HG02885 (cell line): ENCODE data around the gene DDX28.

Experiments
- ATAC-seq: cut with Tn5 transposase; IDR thresholded peaks from one replicate; pipeline ENCODE4 v1.9.1; 2021; ENCODE audit warnings: mild to moderate bottlenecking; ENCODE audit not compliant: unreplicated experiment, poor library complexity

DDX28 gene

GRCh38 chr16:68022728-68023537 is at the start of gene DDX28, which contains the start of gene DUS2:
TSS of gene DDX28 (minus strand) at chr16:68023232. CDS start at chr16:68023202, 30 bp downstream.
TSS of gene DUS2 (plus strand) at chr16:68023284. CDS start at chr16:68038024, 14,740 bp downstream.
- peak; percentile 85 for ATAC-seq

DNA sequence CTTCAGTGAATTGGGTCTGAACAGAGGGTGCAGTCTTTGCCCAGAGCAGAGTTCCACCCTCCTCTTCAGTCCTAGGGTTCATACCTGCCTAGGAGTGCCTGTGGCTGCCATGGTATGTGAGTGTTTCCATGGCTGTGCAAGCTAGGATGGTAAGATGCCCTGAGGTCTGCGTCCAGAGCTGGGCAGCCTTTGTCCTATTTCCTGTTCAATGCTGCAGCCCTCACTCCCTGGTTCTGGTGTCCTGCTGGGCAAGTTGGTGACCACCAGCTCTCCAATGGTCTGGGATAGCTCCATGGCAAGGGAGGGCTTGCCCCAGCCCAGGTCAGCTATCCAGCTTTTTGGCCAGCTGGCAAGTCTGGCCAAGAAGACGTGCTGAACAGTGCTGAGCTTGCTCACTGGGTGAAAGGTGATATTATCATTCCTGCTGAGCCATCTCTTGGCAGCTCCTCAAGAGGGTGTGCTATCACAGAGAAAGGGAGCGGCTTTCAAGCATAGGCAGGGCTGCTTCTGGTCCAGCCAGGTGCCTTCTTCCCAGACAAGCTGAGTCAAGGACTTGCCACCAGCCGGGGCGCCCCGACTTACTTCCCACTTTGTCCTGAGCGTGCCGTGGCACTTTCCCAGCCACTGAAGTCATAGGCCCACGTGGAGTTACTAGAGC is 49.1 kb upstream of the DDX28 start:
- no peak for ATAC-seq

GRCh38 chr16:68071518-68071901 is 48.5 kb upstream of the DDX28 start:
- no peak for ATAC-seq

- no peak for ATAC-seq
These were observed 47.9 kb upstream of the DDX28 start for GRCh38 chr16:68070806-68071517.

DNA sequence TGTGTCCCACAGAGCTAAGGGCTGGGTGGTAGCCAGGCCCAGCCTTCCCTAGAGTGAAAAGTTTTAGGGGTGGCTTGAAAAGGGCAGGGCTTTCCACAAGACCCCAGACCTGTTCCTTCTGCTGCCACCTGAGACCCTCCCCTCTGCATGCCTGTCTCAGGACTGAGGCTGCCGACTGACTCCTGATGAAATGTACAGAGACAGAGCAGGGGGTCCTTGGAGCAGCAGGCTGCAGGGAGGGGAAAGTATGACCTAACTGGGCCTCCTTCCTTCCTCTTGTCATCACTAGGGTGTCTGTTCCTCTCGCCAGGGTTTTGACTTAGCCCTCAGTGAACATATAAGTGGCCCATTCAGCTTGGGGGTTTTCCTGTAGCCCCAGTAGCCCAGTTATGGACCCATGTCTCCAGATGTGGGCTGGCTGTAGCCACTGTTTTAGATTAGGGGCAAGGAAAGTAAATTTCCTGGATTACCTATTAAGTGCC is 47.3 kb upstream of the DDX28 start:
- no peak for ATAC-seq

GRCh38 chr16:68069511-68070248 is 46.6 kb upstream of the DDX28 start:
- ATAC-seq = no peak

GRCh38 chr16:68068926-68069325 is 45.9 kb upstream of the DDX28 start:
- no peak for ATAC-seq

DNA sequence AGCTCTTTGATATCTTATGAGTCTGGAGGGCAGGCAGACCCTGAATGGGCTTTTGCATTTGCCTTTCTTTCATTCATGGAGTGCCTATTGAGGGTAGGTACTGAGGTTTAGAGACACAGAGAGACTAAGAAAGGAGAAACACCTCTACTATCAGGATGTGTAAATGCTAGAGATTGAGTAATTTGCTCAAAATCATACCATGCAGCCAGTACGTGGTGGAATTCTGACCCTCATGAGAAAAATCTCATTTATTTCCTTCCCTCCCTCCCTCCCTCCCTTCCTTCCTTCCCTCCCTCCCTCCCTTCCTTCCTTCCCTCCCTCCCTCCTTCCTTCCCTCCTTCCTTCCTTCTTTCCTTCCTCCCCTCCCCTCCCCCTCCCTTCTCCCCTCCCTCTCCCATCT is 43.7 kb upstream of the DDX28 start:
- no peak for ATAC-seq

- no peak for ATAC-seq
These were observed 42.8 kb upstream of the DDX28 start for GRCh38 chr16:68065716-68066305.

DNA sequence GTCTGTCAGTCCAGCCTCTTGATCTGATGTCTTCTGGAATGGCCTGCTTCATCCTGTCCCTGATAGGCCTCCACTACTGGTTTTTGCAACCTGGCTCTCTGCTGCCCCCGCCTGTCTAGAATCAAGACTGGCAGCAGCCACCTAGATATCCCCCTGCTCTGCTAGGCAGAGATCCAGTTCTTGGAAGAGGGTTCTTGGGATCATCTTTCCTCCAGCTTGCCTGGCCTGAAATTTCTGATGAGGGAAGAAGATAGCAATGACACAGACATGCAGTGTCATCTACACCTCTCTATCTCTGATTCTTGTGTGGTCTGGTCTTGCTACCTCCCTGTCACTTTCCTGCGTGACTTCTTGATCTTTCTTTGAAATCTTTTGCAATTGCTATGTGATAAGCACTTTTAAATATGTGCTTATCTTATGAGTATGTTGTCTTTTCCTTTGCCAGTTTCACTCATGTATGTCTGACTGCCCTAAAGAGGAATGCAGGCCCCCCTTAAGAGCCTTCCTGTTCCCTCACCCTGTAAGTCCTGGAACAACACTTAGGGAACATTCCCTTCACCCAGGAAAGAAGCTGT is 41.8 kb upstream of the DDX28 start:
- no peak for ATAC-seq

DNA sequence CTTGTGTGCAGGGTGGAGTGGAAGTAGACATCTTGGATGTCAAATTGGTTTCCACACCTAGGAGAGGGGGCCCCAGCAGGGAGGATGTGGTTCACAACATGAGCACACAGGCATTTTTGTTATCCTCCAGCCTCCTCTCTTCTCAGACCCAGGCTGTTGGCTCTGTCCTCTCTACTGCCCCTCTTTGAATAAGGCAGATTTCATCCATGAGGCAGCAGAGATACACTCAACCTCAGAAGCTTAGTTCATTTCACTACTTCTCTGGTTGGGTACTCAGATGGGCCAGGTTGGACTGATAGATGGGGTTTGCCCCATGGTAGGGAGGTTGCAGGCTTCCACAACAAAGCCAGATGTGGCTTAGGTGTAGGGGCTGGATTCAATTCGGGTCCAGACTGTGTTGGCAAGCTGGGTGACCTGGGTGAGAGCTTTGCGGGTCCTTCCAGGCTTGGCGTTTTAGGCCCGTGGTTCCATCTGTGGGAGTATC is 39.9 kb upstream of the DDX28 start:
- ATAC-seq = no peak

DNA sequence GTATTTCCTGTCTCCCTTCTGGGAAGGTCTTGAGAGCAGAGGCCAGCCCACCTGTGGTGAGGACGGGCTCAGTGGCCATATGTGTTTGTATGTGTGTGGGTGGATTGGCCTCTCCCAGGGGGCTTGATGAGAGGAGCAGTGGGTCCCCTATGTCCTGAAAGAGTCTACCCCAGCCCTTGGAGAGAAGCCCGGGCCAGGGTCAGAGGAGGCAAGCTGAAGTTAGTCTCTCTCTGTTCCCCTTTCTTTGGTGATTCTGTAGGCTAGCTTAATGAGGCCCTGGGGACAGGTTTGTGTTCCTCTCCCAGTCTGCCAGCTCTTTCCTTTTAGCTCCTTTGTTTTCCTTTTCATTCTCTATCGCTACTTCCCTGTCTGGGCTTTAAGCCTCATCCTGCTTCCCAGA is 38.4 kb upstream of the DDX28 start:
- ATAC-seq = no peak

- ATAC-seq = no peak
These were observed 36.8 kb upstream of the DDX28 start for GRCh38 chr16:68059804-68060203.

GRCh38 chr16:68055395-68055794 is 32.4 kb upstream of the DDX28 start:
- ATAC-seq = no peak

- no peak for ATAC-seq
These were observed 26.4 kb upstream of the DDX28 start for GRCh38 chr16:68049449-68049848.

DNA sequence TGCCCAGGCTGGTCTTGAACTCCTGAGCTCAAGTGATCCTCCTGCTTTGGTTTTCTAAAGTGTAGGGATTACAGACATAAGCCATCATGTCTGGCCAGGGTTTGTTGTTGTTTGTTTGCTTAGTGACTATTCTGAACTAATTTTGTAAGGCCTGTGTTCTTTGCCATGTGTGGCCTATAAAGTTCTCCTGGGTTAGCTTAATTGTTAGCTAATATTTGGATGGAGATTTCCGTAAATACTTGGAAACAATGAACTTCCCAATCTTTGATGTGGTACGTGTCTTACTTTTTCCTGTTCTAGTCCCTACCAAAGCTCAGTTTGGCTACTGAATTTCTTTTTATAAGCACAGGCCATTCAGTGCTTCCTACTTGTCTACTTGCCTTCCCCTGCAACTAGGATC is 25.0 kb upstream of the DDX28 start:
- no peak for ATAC-seq

- no peak for ATAC-seq
These were observed 23.1 kb upstream of the DDX28 start for GRCh38 chr16:68046106-68046505.

- no peak for ATAC-seq
These were observed 18.8 kb upstream of the DDX28 start for GRCh38 chr16:68041783-68042182.

DNA sequence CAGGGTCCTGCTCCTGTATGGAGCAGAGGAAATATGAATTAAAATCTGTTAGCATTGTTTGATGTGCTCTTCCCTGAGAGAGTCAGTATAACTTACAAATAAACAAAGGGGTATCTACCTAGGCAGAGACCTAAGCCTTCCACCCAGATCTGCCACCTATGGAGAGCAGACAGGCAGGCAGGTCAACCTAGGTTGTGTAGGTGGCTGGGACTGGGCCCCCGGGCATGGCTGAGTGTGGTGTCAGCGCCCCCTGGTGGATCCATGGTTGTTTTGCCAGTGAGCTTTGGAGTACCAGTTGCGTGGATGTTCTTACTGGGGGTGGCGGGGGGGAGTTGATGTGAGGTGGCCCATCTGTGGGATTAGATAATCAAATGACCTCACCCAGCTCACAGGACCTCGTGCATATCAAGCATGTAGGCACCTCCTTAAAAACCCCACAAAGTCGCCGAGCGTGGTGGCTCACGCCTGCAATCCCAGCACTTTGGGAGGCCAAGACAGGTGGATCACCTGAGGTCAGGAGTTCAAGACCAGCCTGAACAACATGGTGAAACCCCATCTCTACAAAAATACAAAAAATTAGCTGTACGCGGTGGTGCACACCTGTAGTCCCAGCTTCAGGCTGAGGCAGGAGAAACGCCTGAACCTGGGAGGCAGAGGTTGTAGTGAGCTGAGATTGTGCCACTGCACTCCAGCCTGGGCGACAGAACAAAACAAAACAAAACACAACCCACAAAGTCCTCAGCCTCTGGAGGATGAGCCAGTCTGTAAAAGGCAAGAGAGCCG is 17.7 kb upstream of the DDX28 start:
- ATAC-seq = peak; percentile 78
